Right forelimb (tissue), 1 donor: ENCODE measurements around the gene FCMR.

Experiments used
- DNase-seq: peaks from one replicate; pipeline ENCODE4 v3.0.0-alpha.2; 2018

The FCMR gene

DNA sequence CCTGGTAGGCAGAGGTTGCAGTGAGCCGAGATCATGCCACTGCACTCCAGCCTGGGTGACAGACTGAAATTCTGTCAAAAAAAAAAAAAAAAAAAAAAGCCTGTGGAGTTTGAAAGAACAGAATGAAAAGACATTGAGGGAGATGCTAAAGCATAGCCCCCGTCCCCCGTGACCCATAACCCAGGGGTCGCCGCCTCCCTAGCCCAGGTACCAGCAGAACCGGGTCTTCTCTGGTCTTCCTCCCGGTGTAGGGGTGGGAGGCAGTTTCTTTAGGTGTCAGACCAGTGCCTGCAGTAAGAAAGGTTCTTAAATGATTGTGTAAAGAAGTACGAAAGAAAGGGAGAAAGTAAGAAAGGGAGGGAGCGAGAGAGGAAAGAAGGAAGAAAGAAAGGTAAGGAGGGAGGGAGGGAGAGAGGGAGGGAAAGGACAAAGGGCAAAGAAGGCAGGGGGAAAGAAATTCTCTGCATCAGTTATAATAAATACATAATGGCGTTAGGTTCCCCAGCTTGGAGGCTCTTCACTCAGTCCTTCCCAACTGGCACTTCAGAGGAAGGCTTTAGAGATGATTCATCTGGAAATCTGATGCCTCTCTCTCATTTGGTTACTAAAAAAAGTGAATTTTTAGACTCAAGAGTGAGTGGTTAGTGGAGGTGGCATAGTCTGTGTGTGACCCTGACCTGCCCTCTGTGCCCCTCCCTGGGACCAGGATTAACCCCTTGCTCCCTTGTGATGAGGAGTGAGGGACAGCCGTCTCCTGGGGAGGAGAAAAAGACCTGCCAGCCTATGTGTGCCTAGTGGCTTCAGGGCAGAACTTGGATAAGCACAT is 23.4 kb downstream of the FCMR start:
- no peak for DNase-seq

- no peak for DNase-seq
Observed at GRCh38 chr1:206897175-206897574, 24.6 kb downstream of the FCMR start, which contains the start of gene IL24. TSS of gene IL24 (plus strand) at chr1:206897443. CDS start at chr1:206897833, 390 bp downstream.

DNA sequence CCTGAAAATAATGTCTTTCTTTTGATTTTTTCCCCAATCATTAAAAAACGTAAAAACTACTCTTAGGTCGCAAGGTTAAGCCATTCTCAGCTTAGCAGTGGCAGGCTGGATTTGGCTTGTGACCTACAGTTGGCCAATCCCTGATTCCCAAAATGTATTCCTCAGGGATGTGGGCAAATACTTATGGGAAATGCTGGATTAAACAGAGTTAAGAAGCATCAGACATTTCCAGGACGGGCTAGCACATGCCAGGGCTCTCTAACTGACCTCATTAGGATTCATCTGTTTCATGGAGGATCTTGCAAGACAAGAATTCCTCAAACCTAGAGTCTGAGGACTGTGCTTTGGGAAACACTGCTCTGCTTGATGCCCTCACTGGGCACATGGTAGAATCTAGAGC is 25.5 kb downstream of the FCMR start:
- DNase-seq: no peak

DNA sequence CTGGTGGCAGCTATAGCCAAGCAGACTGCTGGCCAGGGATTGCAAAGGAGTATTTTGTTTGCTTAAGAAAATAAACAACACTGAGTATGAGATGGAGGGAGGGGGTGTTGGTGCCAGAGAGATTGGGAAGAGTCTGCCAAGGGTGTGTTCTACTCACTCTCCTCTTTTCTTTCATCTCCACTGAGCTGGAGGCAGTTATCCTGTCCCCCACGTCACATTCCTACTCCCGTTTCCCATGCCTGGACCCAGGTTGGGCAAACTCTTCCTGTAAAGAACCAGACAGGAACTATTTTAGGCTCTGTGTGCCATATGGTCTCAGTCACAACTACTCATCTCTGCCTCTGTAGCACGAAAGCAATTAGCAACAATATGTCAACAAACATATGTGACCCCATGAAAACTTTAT is 25.9 kb downstream of the FCMR start:
- no peak for DNase-seq

DNA sequence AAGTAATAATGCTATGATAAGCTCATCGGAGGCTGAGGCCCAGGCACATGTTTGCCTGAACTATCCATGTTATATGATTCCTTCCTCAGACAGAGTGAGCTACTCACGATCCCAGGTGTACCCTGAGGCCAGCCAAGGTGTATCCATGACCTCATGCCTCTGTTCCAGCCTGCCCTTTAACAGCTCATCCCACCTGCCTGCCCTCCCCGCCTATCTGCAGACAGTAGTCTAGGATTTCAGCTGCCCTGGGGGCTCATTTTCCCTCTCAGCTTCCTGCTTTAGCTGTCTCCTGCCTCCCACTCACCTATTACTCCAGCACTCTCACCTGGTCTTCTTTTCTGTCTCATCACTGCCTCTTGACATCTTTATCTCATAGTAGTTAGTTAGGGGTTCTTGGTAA is 26.4 kb downstream of the FCMR start:
- DNase-seq: no peak

- DNase-seq: no peak
Observed at GRCh38 chr1:206893380-206893779, 28.4 kb downstream of the FCMR start.

GRCh38 chr1:206892351-206892984 is 29.3 kb downstream of the FCMR start:
- no peak for DNase-seq

GRCh38 chr1:206891412-206891811 is 30.3 kb downstream of the FCMR start:
- DNase-seq: no peak

DNA sequence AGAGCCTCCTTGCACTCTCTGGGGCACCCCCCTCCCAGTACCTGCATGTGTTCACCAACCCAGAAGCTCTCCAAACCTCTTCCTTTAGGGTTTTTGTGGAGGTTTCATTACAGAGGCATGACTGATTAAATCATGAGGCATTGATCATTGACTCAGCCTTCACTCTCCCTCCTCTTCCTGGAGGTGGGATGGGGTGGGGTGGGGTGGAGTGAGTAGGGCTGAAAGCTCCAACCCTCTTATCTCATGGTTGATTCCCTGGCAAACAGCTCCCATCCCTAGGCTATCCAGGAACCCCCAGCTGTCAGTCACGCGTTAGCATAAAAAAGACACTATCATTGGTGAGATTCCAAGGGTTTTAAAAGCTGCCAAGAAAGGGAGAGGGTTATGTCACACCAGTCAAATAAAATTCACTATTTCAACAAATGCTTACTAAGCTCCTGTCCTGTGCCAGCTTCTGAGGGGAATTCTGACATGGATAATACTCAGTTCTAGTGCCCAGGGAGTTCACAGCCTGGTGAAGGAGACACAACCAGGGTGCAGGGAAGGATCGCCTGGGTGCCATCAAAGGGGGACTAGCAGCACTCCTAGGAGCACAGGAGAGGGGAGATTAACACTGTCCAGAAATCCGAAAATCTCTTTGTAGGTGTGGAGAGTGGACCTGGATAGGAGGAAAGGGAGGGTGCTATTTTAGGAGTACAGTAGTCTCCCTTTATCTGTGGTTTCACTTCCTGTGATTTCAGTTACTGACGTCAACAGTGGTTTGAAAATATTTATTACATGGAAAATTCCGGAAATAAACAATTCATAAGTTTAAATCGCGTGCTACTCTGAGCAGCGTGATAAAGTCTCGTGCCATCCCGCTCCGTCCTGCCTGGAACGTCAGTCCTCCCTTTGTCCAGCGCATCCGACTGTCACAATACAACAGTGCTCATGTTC is 31.3 kb downstream of the FCMR start:
- DNase-seq: no peak

GRCh38 chr1:206887701-206888100 is 34.0 kb downstream of the FCMR start:
- no peak for DNase-seq

GRCh38 chr1:206886831-206887230 is 34.9 kb downstream of the FCMR start:
- no peak for DNase-seq

GRCh38 chr1:206885341-206886060 is 36.2 kb downstream of the FCMR start:
- no peak for DNase-seq

- no peak for DNase-seq
Observed at GRCh38 chr1:206883876-206884275, 37.9 kb downstream of the FCMR start.

DNA sequence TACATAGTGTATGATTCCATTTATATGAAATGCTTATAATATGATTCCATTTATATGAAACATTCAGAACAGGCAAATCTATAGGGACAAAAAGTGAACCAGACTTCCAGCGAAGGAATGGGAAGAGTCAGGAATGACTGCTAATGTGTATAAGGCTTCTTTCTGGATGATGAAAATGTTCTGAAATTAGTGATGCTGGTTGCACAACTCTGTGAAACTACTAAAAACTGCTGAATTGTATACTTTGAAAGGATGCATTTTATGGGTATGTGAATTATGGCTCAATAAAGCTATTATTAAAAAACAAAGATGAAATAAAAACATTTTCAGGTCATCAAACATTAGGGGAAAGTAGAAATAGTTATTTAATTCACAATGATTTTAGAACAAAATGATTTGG is 38.6 kb downstream of the FCMR start:
- DNase-seq: no peak

GRCh38 chr1:206882555-206882954 is 39.2 kb downstream of the FCMR start:
- no peak for DNase-seq

- no peak for DNase-seq
Observed at GRCh38 chr1:206880314-206880713, 41.4 kb downstream of the FCMR start.

GRCh38 chr1:206878456-206878855 is 43.3 kb downstream of the FCMR start:
- no peak for DNase-seq

GRCh38 chr1:206875752-206876377 is 45.9 kb downstream of the FCMR start:
- DNase-seq: no peak

GRCh38 chr1:206873603-206874188 is 48.0 kb downstream of the FCMR start:
- DNase-seq: no peak

GRCh38 chr1:206872139-206872538 is 49.6 kb downstream of the FCMR start:
- no peak for DNase-seq

GRCh38 chr1:206868264-206868663 is 53.5 kb downstream of the FCMR start:
- DNase-seq: no peak

DNA sequence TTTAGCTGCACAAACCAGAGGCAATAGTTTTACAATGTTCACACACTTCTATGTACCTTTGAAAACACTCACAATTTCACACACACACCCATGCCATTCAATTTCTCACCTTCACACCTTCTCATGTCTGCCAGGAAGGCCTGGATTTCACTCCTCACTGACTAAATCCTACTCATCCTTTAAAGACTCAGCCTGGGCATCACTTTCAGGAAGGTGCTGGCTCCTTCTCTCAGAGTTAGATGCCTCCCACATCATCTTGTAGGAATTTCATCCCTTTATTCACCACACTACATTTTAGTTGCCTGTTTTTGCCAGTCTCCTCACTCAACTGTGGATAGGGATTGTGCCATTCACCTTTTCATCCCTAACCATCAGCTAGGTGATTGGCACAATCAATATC is 54.0 kb downstream of the FCMR start:
- no peak for DNase-seq
